LHCN-M2 (cell line): ENCODE results near the gene DSTYK. TPM values are rescaled to one million over a fixed set of nuclear protein-coding genes. Genes with fewer than 3 reads are reported as not detected.

Experiments used
- DNase-seq: peaks from one replicate; pipeline ENCODE4 v3.0.0-alpha.2; 2012; ENCODE audit warnings: low read depth
- total RNA-seq: library from RNA; depleted of rRNA; stranded (reverse); fragments of >200 nt; gene quantifications from 2 replicates; pipeline ENCODE4 v1.2.3, GENCODE V29; 2014; rRNA removed

Gene DSTYK
- total RNA-seq, 1 experiment from 2014 or later: 8.1 TPM

DNA sequence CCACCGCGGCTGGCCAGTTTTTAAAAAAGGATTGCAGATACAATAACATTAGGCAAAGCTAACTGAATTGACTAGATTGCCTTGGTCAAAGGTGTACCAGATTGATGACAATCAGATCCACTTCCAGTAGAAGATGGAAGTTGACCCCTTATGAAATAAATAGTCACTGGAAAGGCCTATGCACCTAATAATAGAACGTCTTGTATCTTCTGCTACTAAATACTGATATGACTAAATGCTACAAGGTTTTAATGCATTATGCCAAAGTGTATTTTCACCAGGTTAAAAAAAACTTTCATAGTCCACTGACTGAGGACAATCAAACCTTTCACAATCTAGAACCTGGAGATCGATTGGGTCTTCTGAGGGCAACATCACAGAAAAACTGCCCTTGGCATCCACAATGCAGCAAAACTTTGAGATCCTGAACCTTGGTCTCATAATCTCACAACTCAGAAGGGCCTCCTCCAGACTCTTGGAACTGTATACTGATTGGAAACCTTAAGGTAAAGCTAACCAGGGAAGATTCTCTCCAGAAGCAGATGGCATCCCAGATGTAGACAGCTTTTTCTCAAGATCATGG, 82.0 kb downstream of the DSTYK start:
- no peak for DNase-seq

DNA sequence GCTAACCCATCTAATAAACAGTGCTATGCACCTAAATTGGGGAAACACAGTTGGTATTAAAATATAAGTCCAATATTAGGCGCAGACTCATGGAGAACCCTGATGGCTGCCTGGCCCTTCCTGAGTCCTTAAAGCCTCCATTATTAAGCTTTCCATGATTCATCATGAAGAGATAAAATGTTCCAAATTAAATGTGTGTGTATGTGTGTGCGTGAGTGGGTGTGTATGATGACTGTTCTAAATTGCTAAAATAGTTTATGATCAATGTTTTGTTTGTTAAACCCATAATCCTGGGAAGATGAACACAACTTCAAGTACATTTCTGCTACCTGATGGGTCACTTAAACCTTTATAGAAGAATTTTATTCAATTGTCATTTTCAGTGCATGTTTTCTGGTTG, 83.5 kb downstream of the DSTYK start:
- peak; percentile 14 for DNase-seq

DNA sequence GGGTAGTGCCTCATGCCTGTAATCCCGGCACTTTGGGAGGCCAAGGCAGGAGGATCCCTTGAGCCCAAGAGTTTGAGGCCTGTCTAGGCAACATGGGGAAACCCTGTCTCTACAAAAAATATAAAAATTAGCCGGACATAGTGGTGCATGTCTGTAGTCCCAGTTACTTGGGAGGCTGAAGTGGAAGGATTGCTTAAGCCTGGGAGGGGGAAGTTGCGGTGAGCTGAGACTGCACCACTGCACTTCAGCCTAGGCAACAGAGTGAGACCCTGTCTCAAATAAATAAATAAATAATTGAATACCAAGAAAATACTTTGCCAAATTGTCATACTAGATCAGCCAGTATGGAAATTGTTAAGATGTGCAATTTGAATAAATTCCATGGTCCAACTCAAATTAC, 83.9 kb downstream of the DSTYK start:
- DNase-seq: no peak

DNA sequence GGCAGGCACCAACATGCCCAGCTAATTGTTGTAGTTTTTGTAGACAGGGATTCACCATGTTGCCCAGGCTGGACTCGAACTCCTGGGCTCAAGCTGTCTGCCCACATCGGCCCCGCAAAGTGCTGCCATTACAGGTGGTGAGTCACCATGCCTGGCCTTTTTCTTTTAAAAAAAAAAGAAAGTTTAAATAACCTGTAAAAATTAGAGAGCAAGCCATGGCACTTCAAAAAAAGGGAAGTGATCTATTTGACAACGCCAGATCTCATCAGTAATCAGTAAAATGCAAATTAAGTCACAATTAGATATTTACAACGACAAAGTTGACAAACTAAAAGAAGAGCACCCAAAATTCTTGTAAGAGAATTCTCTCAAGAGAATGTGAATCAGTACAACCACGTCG, 86.8 kb downstream of the DSTYK start:
- DNase-seq: no peak

DNA sequence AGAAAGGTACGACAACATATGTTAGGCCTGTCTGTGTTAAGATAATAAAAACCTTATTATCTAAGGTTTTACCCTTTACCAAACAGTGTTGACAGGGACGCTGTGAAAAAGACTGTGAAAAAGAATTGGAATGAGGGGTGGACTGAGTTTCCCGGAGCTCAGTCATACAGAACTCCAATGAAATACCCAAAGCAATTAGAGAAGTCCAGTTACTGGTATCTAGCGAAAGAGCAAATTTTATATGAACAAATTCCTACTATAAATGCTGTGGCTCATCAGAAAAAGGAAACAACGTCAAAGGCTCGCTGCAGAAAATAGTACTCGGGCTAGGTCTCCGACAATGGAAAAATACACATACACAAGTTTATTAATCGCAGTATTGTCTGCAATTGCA, 89.0 kb downstream of the DSTYK start:
- DNase-seq: no peak

DNA sequence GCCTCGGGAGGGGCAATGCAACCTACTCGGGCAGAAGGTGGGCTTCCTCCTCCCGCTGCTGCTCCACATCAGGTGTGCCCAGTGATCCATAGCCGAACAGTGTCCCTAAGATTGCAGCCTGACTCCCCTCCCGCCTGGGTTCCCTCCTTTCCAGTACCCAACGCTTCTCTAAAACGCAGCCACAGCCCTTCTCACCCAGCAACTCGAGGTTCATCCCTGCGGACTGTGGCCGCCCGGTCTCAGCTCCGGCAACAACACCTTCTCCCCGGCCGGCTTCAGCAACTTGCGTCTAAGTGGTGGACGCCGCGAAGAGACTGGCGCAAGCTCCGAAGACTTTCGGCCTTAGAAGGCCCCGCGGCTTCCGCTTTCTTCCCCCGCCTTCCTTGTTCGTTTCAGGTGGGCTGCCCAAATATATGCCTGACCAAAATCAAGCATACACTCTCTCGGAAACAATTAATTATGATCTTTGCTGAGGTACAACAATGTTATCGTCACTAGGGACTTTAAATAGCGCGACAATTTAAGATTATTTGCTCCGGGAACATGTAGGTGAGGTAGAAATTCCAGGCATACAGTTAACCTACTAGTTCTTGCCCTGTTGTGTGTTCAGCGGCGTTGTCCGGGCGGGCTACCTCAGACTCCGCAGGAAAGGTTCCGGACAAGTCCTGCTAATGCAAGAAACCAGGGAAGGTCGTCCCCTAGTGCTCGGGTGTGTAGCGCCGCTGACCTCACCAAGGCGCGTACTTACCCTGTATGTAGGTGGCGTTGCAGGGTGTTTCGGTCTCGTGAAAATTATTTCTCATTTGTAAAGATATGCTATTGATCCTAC, 89.6 kb downstream of the DSTYK start, which contains the start of gene RBBP5:
RBBP5 (minus strand) TSS at position 319 of the 829 bp plus-strand sequence; CDS start at position 214, 105 bp downstream.
- DNase-seq: peak; percentile 95

DNA sequence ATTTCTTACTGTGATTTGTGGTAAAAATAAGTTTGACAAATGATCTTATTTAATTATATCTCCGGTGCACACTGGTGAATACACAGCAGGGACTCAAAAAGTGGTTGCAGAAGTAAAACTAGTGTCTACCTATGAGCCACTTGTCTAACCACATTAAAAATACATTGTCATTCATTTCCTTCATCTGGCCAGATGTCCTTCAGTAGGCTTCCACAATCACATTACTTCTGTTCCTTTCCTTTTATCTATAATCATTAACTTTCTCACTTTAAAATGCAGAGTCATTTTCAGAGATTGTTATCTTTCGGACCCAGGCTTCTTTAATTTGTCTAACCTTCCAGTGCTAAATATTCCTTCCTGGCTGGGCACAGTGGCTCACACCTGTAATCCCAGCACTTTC, 92.8 kb downstream of the DSTYK start:
- no peak for DNase-seq

DNA sequence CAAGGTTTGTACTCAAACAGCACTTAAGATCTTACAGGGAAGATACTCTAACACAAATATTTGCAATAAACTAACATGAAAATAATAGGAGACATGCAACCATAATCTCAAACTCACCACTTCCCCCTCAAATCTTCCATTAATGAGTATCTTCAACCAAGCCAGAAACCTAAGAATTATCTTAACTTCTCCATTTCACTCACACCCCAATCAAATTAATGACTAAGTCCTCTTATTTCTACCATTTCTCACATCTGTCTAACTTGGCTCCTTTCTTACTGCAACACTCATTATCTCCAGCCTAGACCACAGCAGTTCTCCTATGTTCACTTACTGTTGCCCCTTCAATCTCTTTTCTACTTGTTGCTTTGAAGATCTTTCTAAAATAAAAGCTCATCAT, 100.1 kb downstream of the DSTYK start:
- DNase-seq: no peak

DNA sequence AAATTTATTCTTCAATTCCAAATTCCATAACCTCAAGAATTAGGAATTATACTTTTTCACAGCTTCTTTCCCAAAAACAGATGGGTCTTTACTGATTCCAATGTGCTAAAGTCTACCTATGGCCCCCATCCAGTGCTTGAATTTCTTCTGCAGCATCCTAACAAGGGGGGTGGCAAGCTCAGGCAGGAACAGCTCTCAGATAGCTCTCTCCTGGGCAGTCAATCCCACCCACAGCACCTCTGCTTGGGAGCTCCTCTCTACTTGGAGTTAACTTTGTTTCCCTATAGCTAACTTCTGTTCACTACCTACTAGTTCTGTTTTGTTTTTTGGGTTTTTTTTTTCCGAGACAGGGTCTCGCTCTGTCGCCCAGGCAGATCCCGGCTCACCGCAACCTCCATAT, 101.8 kb downstream of the DSTYK start:
- DNase-seq: no peak

DNA sequence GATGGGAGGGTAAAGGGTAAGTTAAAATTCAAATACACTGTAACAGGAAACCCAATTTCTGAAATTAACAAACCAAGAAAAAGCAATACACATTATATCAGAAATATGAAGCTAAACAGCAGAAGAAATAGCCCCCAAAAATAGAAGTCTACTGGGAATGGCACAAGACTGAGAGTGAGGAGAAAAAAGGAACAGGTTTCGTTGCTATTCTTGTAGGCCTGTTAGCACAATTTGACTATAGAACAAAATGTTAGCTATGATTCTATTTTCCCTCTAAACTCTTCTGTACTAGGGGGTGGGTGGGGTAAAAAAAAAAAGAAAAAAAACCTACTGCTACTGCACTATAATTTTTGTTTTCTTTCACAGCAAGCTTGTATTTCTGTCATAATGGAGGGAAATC, 102.2 kb downstream of the DSTYK start:
- no peak for DNase-seq

DNA sequence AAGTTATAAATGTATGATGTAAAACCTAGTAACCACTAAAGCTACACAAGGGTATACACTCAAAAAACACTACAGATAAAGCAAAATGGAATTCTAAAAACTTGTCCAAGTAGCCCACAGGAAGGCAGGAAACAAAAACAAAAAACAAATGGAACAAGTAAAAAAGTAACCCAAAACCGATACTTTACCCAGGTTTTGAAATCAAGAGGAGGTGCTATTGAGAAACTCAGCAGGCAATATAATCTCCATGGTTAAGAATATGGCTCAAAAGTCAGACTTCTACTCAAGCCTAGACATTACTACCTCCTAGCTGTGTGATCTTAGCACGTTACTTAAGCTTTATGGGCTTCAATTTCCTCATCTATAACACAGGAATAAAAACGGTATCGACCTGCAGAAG, 103.0 kb downstream of the DSTYK start:
- peak; percentile 8 for DNase-seq

DNA sequence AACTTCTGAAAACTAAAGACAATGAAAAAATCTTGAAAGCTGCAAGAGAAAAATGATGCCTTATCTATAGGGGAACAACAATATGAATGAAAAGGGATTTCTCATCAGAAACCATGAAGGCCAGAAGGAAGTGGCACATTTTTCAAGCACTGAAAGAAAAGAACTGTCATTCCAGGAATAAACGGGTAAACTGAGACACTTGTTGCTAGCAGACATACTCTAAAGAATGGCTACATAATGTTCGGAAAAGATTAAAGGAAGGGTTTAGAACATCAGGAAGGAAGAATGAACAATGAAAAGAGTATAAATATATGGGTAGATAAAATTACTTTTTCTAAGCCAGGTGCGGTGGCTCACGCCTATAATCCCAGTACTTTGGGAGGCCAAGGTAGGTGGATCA, 104.2 kb downstream of the DSTYK start:
- no peak for DNase-seq

DNA sequence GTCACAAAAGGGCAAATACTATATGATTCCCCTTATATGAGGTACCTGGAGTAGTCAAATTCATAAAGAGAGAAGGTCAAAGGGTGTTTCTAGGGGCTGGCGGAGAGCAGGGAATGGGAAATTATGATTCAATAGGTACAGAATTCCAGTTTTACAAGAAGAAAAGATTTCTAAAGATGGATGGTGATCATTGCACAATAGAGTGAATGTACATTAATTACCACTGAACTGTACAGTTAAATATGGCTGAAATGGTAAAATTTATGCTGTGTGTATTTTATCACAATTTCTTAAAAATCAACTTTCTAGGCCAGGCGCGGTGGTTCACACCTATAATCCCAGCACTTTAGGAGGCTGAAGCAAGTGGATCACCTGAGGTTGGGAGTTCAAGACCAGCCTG, 109.1 kb downstream of the DSTYK start:
- no peak for DNase-seq

DNA sequence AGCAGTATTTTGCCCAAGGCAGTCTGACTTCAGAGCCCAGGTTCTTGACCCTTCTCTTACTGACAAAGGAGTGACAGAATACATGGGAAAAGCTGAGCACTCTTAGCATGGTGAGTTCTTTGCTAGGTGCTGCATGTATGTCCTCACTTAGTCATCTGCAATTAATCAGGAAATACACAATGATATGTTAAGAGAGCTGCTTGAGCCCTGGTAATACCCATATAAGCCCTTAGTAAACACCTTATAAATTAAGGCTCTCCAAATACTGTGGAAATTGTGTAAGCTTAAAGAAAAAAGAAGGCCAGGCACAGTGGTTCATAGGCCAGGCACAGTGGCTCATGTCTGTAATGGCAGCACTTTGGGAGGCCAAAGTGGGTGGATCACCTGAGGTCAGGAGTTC, 113.3 kb downstream of the DSTYK start:
- no peak for DNase-seq

DNA sequence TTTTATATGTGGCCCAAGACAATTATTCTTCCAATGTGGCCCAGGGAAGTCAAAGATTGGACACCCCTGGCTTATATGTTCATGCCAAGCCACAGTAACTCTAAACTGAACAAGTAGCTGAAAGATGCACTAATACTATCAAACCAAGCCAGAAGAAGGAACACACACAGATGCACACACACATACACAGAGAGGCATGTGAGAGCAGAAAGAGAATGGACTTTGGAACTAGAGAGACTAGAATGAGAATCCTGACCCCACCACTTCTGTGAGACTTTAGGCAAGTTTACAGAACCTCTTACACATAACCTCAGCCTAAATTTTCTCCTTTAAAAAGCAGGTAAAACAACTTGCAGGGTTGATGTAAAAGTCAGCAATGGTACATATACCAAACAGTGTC, 116.1 kb downstream of the DSTYK start:
- DNase-seq: no peak

Other genes starting within 250 kb of the DSTYK start
- gene CNTN2, start 168.5 kb downstream of the DSTYK start, total RNA-seq: not detected in 2 replicates
- 1.4 and 2.2 TPM in 2 replicates for gene TMEM81, start 127.2 kb downstream of the DSTYK start, total RNA-seq
- 18.0 and 20.5 TPM in 2 replicates for gene RBBP5, start 89.7 kb downstream of the DSTYK start, total RNA-seq
- 2.8 and 3.3 TPM in 2 replicates for gene TMCC2, start 16.2 kb upstream of the DSTYK start, total RNA-seq
- 0.46 and 0.64 TPM in 2 replicates for gene NUAK2, start 110.0 kb upstream of the DSTYK start, total RNA-seq
- not detected in 2 replicates for gene KLHDC8A, start 145.2 kb upstream of the DSTYK start, total RNA-seq
- gene LEMD1, start 210.4 kb upstream of the DSTYK start, total RNA-seq: not detected in 2 replicates
- not detected in 2 replicates for gene BLACAT1, start 244.3 kb upstream of the DSTYK start, total RNA-seq